GM12801 (cell line): ENCODE measurements around the gene SEC16B.

Source experiments
- CTCF ChIP-seq: IDR thresholded peaks from one replicate; pipeline ENCODE4 v1.5.1; 2011; ENCODE audit warnings: control low read depth; ENCODE audit not compliant: insufficient read length; ENCODE audit errors: extremely low read depth

The SEC16B gene

GRCh38 chr1:177969825-177970371, at the start of gene SEC16B:
TSS of gene SEC16B (minus strand) at chr1:177970058. CDS start at chr1:177967981, 2,077 bp downstream.
- no peak for TF ChIP-seq CTCF

- no peak for TF ChIP-seq CTCF
Observed at GRCh38 chr1:178019622-178020021, 49.8 kb upstream of the SEC16B start.

- no peak for TF ChIP-seq CTCF
Observed at GRCh38 chr1:178019208-178019607, 49.4 kb upstream of the SEC16B start.

GRCh38 chr1:178017517-178017916, 47.7 kb upstream of the SEC16B start:
- TF ChIP-seq CTCF: no peak

GRCh38 chr1:178011864-178012503, 42.1 kb upstream of the SEC16B start:
- TF ChIP-seq CTCF: no peak

- TF ChIP-seq CTCF: no peak
Observed at GRCh38 chr1:178011465-178011828, 41.6 kb upstream of the SEC16B start.

- no peak for TF ChIP-seq CTCF
Observed at GRCh38 chr1:178010674-178011464, 41.0 kb upstream of the SEC16B start.
